Activated CD4-positive, CD25-positive, alpha-beta regulatory T cell (primary cell): ENCODE results near the gene USP32.
A peak's percentile ranks its signal among the peaks of the same experiment; 100 is the strongest.
"Not testable (repeated sequence)": the region's sequence is repeated elsewhere in the genome, so short reads cannot be mapped to it uniquely, and the experiment has no call there.

ENCODE experiments used
- DNase-seq, 4 experiments: peaks; one replicate each; lab custom pipeline; 2025; lab: John Stamatoyannopoulos, UW

USP32 gene

DNA sequence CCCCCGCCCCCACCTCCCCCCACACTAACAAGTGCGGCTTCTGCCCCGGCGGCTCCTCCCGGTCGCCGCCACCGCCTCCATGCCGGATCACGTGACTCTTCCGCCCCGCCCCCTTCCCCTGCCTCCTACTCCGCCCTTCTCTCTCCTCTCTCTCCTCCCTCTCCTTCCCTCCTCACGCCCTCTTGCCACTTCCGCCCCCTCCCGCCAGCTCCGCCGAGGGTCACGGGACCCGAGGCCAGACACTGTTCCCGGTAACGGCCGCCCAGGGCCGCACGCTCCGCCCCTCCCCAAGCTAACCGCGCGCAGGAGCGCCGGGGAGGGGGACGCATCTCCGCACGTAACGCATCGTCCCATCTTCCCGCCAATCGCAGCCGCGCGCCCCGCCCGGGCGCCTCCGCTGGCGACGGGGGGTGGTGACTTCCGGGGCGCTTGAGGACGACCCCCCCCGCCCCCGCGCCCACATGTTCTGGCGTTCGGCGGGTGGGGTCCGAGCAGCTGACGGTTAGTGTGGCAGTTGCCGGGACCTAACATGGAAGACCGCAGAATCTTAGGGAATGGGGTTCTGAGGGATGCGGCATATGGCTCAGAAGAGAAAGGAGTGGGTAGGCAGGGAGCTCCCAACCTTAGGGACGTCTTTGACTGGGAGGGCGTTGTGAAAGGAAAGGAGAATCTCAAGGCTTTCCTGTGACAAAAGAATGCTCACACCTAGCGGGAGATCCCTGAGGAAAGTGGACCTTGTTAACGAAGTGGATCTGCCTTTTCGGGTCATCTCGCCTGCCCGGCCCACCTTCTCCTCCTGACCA lies at the start of gene USP32:
USP32 (minus strand) TSS at position 92 of the 803 bp plus-strand sequence. CDS start 194 bp downstream, outside the sequence.
- DNase-seq = peak; percentile 93 to 98 (median 96)

DNA sequence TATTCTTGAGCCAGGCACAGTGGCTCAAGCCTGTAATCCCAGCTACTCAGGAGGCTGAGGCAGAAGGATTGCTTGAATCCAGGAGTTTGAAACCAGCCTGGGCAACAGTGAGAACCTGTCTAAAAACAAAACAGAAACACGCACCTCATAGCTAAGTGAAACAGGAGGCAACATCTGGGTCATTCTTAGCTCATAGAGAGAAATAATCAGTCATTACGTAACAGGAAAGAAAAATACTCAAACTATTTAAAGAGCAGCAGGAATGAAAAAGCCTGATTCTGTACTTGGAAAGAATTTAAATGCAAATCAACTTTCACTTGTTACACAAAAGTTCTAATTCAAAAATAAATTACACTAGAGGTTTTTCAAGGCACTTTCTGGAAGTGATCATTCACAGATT lies 47.6 kb upstream of the USP32 start:
- no peak for DNase-seq

DNA sequence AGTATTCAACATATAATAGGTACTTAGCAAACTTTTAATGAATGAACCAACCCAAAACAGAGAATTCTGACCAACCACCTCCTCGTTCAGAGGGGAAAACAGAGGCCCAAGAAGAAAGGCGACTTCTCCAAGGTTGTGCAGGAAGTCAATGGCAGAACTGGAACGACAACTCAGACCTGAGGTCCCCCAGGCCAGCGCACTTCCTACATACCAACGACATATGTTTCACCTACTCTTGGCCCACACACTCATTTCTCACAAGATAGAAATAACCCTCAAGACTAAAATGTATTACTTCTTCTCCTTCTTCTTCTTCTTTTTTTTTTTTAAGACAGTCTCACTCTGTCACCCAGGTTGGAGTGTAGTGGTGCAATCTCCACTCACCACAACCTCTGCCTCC lies 44.7 kb upstream of the USP32 start:
- no peak for DNase-seq

DNA sequence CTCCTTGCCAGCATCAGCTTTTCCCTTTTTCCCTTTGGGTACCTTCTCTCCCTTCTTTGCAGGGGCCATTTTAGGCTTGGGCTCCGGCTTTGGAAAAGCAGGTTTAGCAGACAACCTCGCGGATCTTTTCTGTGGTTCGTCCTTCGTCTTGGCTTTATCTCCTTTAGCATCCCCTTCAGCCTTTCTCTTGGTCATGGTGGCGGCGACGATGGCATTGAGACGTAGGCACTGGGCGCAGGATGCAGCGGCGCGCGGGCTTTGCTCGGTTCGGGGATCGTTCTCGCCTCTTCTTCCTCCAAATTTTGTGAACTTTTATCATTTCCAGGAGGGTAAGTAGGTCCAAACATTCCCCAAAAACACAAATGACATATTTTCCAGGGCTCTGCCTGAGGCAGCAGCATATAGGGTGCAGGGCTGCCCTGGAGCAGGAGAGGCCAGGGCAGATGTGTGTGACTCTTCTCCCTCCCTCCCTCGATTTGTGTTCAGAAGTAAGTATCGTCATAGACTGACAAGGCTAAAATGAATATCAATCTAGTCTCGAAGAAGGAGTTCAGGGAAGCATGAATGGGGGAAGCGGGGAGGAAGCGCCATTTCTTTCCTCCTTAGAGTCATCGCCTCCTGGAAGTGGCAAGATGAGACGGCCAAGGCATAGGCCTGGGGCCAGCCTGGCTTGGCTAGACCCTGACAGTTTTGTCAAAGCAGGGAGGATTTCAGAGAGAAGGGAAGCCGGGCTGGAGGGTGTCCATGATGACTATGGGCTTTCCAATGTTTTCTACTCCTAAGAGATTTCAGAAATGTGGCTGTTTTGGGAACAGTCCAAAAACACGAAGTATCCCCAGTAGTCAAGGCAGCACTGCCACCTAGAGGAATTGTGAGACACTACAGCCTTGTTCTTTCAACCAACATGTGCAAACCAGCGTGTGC lies 43.6 kb upstream of the USP32 start:
- peak in 3 of 4 experiments; percentile 9 to 13 (median 10) for DNase-seq

GRCh38 chr17:60433021-60433997 lies 41.4 kb upstream of the USP32 start:
- not testable (repeated sequence) for DNase-seq

DNA sequence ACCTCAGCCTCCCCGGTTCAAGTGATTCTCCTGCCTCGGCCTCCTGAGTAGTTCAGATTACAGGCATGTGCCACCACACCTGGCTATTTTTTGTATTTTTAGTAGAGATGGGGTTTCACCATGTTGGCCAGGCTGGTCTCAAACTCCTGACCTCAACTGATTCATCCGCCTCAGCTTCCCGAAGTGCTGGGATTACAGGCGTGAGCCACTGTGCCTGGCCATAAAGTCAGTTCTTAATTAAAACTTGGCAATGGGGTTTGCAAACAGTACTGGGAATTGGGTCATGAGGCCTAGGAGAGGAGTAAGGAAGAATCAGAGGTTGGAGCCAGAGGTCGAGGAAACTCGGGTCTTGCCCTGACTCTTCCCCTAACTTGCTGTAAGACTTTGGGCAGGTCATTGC lies 38.6 kb upstream of the USP32 start:
- not testable (repeated sequence) for DNase-seq

GRCh38 chr17:60428491-60428890 lies 36.6 kb upstream of the USP32 start:
- DNase-seq = not testable (repeated sequence)

DNA sequence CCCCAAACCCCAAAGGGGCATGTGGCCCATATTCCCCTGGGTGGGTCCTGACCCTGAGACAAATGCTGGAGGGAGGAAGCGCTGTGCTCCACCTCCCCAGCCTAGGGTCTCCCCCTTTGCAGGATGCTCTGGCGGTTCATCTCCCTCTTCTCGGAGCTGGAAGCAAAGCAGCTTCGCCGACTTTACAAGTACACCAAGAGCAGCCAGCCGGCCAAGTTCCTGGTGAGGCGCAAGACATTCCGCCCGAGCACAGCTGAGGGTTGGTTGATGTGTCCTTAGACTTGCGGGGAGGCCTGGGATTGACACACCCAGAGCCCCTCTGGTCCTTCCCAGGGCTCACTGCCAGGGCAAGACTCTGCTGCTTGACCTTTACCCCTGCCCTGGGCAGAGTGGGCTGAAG lies 34.7 kb upstream of the USP32 start:
- no peak for DNase-seq

- DNase-seq = no peak
Measured at GRCh38 chr17:60425626-60426025, 33.7 kb upstream of the USP32 start.

GRCh38 chr17:60423865-60424264 lies 31.9 kb upstream of the USP32 start:
- no peak for DNase-seq

DNA sequence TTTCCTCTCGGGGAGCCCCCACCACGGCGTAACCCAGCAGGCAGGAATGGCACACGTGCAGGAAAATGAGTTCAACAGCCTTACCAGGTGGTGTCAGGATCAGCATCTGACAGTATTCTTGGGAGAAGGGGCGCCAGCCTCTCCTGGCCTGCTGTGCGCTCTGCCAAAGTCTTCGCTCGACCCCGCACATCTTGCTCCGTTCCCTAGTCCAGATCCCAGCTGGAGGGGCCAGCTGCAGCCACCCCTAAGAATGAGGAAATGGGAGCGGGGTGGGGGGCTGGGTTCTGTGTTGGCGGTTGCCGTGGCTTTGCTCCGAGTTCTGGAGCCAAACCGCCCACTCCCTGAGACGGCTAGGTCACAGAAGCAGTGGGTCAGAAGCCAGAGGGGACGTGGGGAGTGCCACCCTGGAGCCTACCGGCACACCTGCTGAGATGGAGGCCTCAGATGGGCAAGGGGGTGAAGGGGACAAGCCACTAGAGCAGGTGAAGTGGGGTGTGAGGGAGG lies 30.3 kb upstream of the USP32 start, which contains the start of gene CHCT1:
CHCT1 (plus strand) TSS at position 328 of the 504 bp plus-strand sequence; CDS start at position 432, 104 bp downstream.
- DNase-seq = no peak

GRCh38 chr17:60421273-60422161 lies 29.6 kb upstream of the USP32 start:
- DNase-seq = peak; percentile 57 to 69 (median 60)

GRCh38 chr17:60419875-60420274 lies 27.9 kb upstream of the USP32 start:
- DNase-seq = not testable (repeated sequence)

- DNase-seq = not testable (repeated sequence)
Measured at GRCh38 chr17:60419003-60419402, 27.1 kb upstream of the USP32 start.

- DNase-seq = no peak
Measured at GRCh38 chr17:60416368-60416925, 24.5 kb upstream of the USP32 start.

- DNase-seq = no peak
Measured at GRCh38 chr17:60415146-60415545, 23.2 kb upstream of the USP32 start.

- no peak for DNase-seq
Measured at GRCh38 chr17:60412701-60413100, 20.8 kb upstream of the USP32 start.

DNA sequence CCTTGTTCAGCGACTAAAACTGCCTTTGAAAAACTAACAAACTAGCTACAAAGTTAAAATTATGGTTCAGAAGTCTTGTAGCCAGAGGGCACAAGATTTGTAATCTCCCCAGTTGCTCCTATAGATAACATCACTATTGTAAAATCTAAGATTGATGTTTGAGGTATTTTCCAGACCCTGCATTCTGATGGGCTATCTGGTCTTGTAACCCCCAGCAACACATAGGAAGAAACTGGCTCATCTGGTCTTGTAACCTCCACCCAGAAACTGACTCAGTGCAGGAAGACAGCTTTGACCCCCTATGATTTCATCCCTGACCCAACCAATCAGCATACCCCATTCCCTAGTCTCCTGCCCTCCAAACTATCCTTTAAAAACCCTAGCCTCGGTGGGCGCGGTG lies 18.1 kb upstream of the USP32 start:
- DNase-seq = no peak

GRCh38 chr17:60406887-60407286 lies 15.0 kb upstream of the USP32 start:
- no peak for DNase-seq

- no peak for DNase-seq
Measured at GRCh38 chr17:60403962-60404361, 12.0 kb upstream of the USP32 start.
